Liver (tissue), 9 donors: ENCODE results near the gene ENAH. TPM values are rescaled to one million over a fixed set of nuclear protein-coding genes. Genes with fewer than 3 reads are reported as not detected.

Experiments
- DNase-seq: peaks from one replicate; pipeline ENCODE4 v3.0.0-alpha.2; 2017; ENCODE audit warnings: low spot score
- H3K27ac ChIP-seq, 2 donors: one replicate each; pipeline ENCODE4 v1.7.0; 2013; ENCODE audit warnings: inconsistent platforms in 2 of 2, low read length in 2 of 2, control low read depth in 1 of 2, low read depth in 1 of 2, mild to moderate bottlenecking in 1 of 2
- H3K27me3 ChIP-seq, 4 donors: one replicate each; pipeline versions ENCODE4 v1.6.1 to v1.7.0; 2013; ENCODE audit warnings: low read length in 3 of 4, inconsistent platforms in 1 of 4, mild to moderate bottlenecking in 1 of 4, moderate library complexity in 1 of 4; ENCODE audit not compliant: control insufficient read depth in 4 of 4, insufficient read depth in 4 of 4
- H3K36me3 ChIP-seq, 4 donors: one replicate each; pipeline versions ENCODE4 v1.6.1 to v1.7.0; 2013; ENCODE audit warnings: low read length in 3 of 4, mild to moderate bottlenecking in 3 of 4, low read depth in 1 of 4, moderate library complexity in 1 of 4; ENCODE audit not compliant: control insufficient read depth in 4 of 4, insufficient read depth in 3 of 4
- H3K4me1 ChIP-seq, 4 donors: one replicate each; pipeline versions ENCODE4 v1.6.1 to v1.7.0; 2013; ENCODE audit warnings: low read length in 3 of 4, mild to moderate bottlenecking in 3 of 4, moderate library complexity in 1 of 4; ENCODE audit not compliant: control insufficient read depth in 4 of 4, insufficient read depth in 4 of 4
- H3K4me3 ChIP-seq, 3 donors: one replicate each; pipeline versions ENCODE4 v1.6.1 to v1.7.0; 2013; ENCODE audit warnings: low read length in 3 of 3, control low read depth in 1 of 3, low read depth in 1 of 3, mild to moderate bottlenecking in 1 of 3
- H3K9ac ChIP-seq, 2 donors: one replicate each; pipeline ENCODE4 v1.7.0; 2013; ENCODE audit warnings: low read length in 2 of 2, mild to moderate bottlenecking in 2 of 2, moderate library complexity in 2 of 2, control low read depth in 1 of 2, low read depth in 1 of 2
- H3K9me3 ChIP-seq, 4 donors: one replicate each; pipeline versions ENCODE4 v1.6.1 to v1.7.0; 2013; ENCODE audit warnings: low read length in 3 of 4; ENCODE audit not compliant: control insufficient read depth in 4 of 4
- ATF3 ChIP-seq: IDR thresholded peaks from 2 replicates; pipeline ENCODE4 v1.6.1; 2016; ENCODE audit warnings: antibody characterized with exemption
- CTCF ChIP-seq: fragments of 150-350 bp; IDR thresholded peaks from 2 replicates; pipeline ENCODE4 v1.5.1; 2017; ENCODE audit warnings: improper control_type of control experiment, low read depth, low read length; ENCODE audit not compliant: missing input control
- EGR1 ChIP-seq, 2 donors: IDR thresholded peaks; 2 replicates each; pipeline ENCODE4 v1.6.1; 2016 to 2018; ENCODE audit warnings: antibody characterized with exemption in 2 of 2, low read depth in 2 of 2
- FOXA1 ChIP-seq: IDR thresholded peaks from 2 replicates; pipeline ENCODE4 v1.6.1; 2016; ENCODE audit warnings: antibody characterized with exemption
- FOXA2 ChIP-seq: IDR thresholded peaks from 2 replicates; pipeline ENCODE4 v1.6.1; 2016; ENCODE audit warnings: antibody characterized with exemption
- GABPA ChIP-seq, 2 donors: IDR thresholded peaks in 1 of 2; conservative IDR thresholded peaks in 1 of 2; 2 replicates each; pipeline ENCODE4 v1.6.1; 2016; ENCODE audit warnings: antibody characterized with exemption in 2 of 2, mild to moderate bottlenecking in 1 of 2, moderate library complexity in 1 of 2
- HNF4A ChIP-seq, 2 donors: conservative IDR thresholded peaks; 2 replicates each; pipeline ENCODE4 v1.6.1; 2016; ENCODE audit warnings: antibody characterized with exemption in 2 of 2, mild to moderate bottlenecking in 2 of 2
- HNF4G ChIP-seq: IDR thresholded peaks from 2 replicates; pipeline ENCODE4 v1.6.1; 2016; ENCODE audit warnings: antibody characterized with exemption
- JUND ChIP-seq, 2 donors: IDR thresholded peaks; 2 replicates each; pipeline ENCODE4 v1.6.1; 2016; ENCODE audit warnings: antibody characterized with exemption in 2 of 2
- MAX ChIP-seq: IDR thresholded peaks from 2 replicates; pipeline ENCODE4 v1.6.1; 2016; ENCODE audit warnings: antibody characterized with exemption
- NR2F2 ChIP-seq: IDR thresholded peaks from 2 replicates; pipeline ENCODE4 v1.6.1; 2016; ENCODE audit warnings: antibody characterized with exemption
- RAD21 ChIP-seq, 2 donors: IDR thresholded peaks; 2 replicates each; pipeline ENCODE4 v1.6.1; 2016; ENCODE audit warnings: antibody characterized with exemption in 2 of 2, mild to moderate bottlenecking in 2 of 2
- REST ChIP-seq: IDR thresholded peaks from 2 replicates; pipeline ENCODE4 v1.6.1; 2016; ENCODE audit warnings: antibody characterized with exemption, mild to moderate bottlenecking
- RXRA ChIP-seq, 2 donors: IDR thresholded peaks; 2 replicates each; pipeline ENCODE4 v1.6.1; 2017 to 2018; ENCODE audit warnings: antibody characterized with exemption in 2 of 2, mild to moderate bottlenecking in 1 of 2
- SP1 ChIP-seq: IDR thresholded peaks from 2 replicates; pipeline ENCODE4 v1.6.1; 2018; ENCODE audit warnings: antibody characterized with exemption, mild to moderate bottlenecking
- TAF1 ChIP-seq: conservative IDR thresholded peaks from 2 replicates; pipeline ENCODE4 v1.6.1; 2016; ENCODE audit warnings: antibody characterized with exemption, mild to moderate bottlenecking
- YY1 ChIP-seq: IDR thresholded peaks from 2 replicates; pipeline ENCODE4 v1.6.1; 2016; ENCODE audit warnings: antibody characterized with exemption, mild to moderate bottlenecking
- ZBTB33 ChIP-seq: IDR thresholded peaks from 2 replicates; pipeline ENCODE4 v1.6.1; 2016; ENCODE audit warnings: antibody characterized with exemption
- WGBS: extraction: QIAGEN DNeasy Blood & Tissue Kit; methylation state at CpG from one replicate; pipeline ENCODE4 v1.1.7; 2013; 5-methylcytosine and 5-hydroxymethylcytosine counted together
- polyA plus RNA-seq, 2 donors: library from polyadenylated mRNA; stranded (reverse) in 1 of 2; unstranded in 1 of 2; fragments of 200-250 nt in 1 of 2; fragments of >200 nt in 1 of 2; fragmentation: Nextera tagmentation in 1 of 2; extraction: Ambion mirVana in 1 of 2; gene quantifications; one replicate each; pipeline versions ENCODE4 v1.2.1 to v1.2.3, GENCODE V29; 2013 to 2015
- total RNA-seq, 2 donors: library from RNA; depleted of rRNA; stranded (reverse); fragments of >200 nt; gene quantifications; one replicate each; pipeline ENCODE4 v1.2.3, GENCODE V29; 2014
- donor health status: healthy.
- donor health status: healthy.
- donor health status: healthy.
- donor health status: healthy.
- donor health status: healthy.

ENAH gene
- total and polyA plus RNA-seq, 4 donors, result 2.8 to 8.4 (median 4.5) TPM

- Histone ChIP-seq H3K27me3 (no peaks in the 10 kb centered on the region), H3K9ac (no peak overlapping the region), H3K4me1 (no peaks in the 10 kb centered on the region), H3K27ac (no peak overlapping the region), H3K4me3 (no peak overlapping the region), H3K9me3 (no peaks in the 10 kb centered on the region), H3K36me3 (no peaks in the 10 kb centered on the region)
- no peak for TF ChIP-seq MAX
- TF ChIP-seq REST, result no peak
- TF ChIP-seq ATF3, result no peak
- no peak for TF ChIP-seq RAD21 (IDR thresholded peaks at IDR 0.05)
- TF ChIP-seq YY1, result no peak
- no peak for TF ChIP-seq GABPA (IDR thresholded peaks at IDR 0.05 in 1 of 2, conservative IDR thresholded peaks at IDR 0.05 in 1 of 2)
- no peak for DNase-seq
- 89% methylated on average over 8 of the region's 8 CpGs for WGBS
Measured at GRCh38 chr1:225517697-225518096, 135.2 kb downstream of the ENAH start.

GRCh38 chr1:225517221-225517620, 135.7 kb downstream of the ENAH start:
- 99% methylated on average over 6 of the region's 6 CpGs for WGBS
- Histone ChIP-seq H3K36me3 (no peaks in the 10 kb centered on the region), H3K9me3 (no peaks in the 10 kb centered on the region), H3K9ac (no peak overlapping the region), H3K27ac (no peak overlapping the region), H3K4me3 (no peak overlapping the region), H3K27me3 (no peaks in the 10 kb centered on the region), H3K4me1 (no peaks in the 10 kb centered on the region)
- TF ChIP-seq ATF3 (no peak), REST (no peak), HNF4A (conservative IDR thresholded peaks at IDR 0.05) (no peak), FOXA1 (no peak), EGR1 (IDR thresholded peaks at IDR 0.05; ENCODE audit: low read depth in 2 of 2) (no peak), TAF1 (no peak), FOXA2 (no peak), GABPA (IDR thresholded peaks at IDR 0.05 in 1 of 2, conservative IDR thresholded peaks at IDR 0.05 in 1 of 2) (no peak), JUND (IDR thresholded peaks at IDR 0.05) (no peak), NR2F2 (no peak), MAX (no peak), HNF4G (no peak), RAD21 (IDR thresholded peaks at IDR 0.05) (no peak), CTCF (no peak), RXRA (IDR thresholded peaks at IDR 0.05) (no peak), ZBTB33 (no peak), SP1 (no peak)
- DNase-seq, result no peak
